Astrocyte (in vitro differentiated cells and primary cell): ENCODE results near the gene BTBD18. TPM values are rescaled to one million over a fixed set of nuclear protein-coding genes. Genes with fewer than 3 reads are reported as not detected.

Experiments used
- DNase-seq: peaks from one replicate; pipeline ENCODE4 v3.0.0-alpha.2; 2010; ENCODE audit warnings: low read depth
- FAIRE-seq: peaks from 2 replicates; lab custom pipeline; 2011; peaks lifted over from hg19 to GRCh38; lab: Jason Lieb, UNC
- H2AFZ ChIP-seq: 2 replicates; pipeline ENCODE4 v1.6.0; 2012; ENCODE audit warnings: low read depth, low read length, inconsistent platforms
- H3K27ac ChIP-seq: 2 replicates; pipeline ENCODE4 v1.5.1; 2011; ENCODE audit warnings: low read depth, low read length, inconsistent platforms
- H3K27me3 ChIP-seq: 2 replicates; pipeline ENCODE4 v1.6.0; 2011; ENCODE audit warnings: low read length, inconsistent platforms; ENCODE audit not compliant: insufficient read depth
- H3K36me3 ChIP-seq: 2 replicates; pipeline ENCODE4 v1.5.1; 2011; ENCODE audit warnings: low read length, inconsistent platforms; ENCODE audit not compliant: insufficient read depth
- H3K4me1 ChIP-seq: 2 replicates; pipeline ENCODE4 v1.5.1; 2011; ENCODE audit warnings: low read length, inconsistent platforms; ENCODE audit not compliant: insufficient read depth
- H3K4me2 ChIP-seq: 2 replicates; pipeline ENCODE4 v1.6.0; 2012; ENCODE audit warnings: low read length, inconsistent platforms
- H3K4me3 ChIP-seq: 2 replicates; pipeline ENCODE4 v1.5.1; 2011; ENCODE audit warnings: low read depth, mild to moderate bottlenecking, low read length, inconsistent platforms; ENCODE audit not compliant: insufficient read depth
- H3K79me2 ChIP-seq: 2 replicates; pipeline ENCODE4 v1.6.0; 2012; ENCODE audit warnings: mild to moderate bottlenecking, low read length, inconsistent platforms; ENCODE audit not compliant: insufficient read depth
- H3K9ac ChIP-seq: 2 replicates; pipeline ENCODE4 v1.6.0; 2012; ENCODE audit warnings: mild to moderate bottlenecking, low read length, inconsistent platforms
- H3K9me3 ChIP-seq: 2 replicates; pipeline ENCODE4 v1.5.1; 2012; ENCODE audit warnings: low read depth, mild to moderate bottlenecking, low read length, inconsistent platforms; ENCODE audit not compliant: insufficient read depth
- H4K20me1 ChIP-seq: 2 replicates; pipeline ENCODE4 v1.6.0; 2012; ENCODE audit warnings: low read length, inconsistent platforms; ENCODE audit not compliant: insufficient read depth
- H3K27ac Mint-ChIP-seq: one replicate; pipeline ENCODE4 v1.8.0; 2021; ENCODE audit warnings: mild to moderate bottlenecking, mixed read lengths; ENCODE audit not compliant: unreplicated experiment
- H3K27me3 Mint-ChIP-seq: one replicate; pipeline ENCODE4 v1.8.0; 2021; ENCODE audit warnings: low read depth, mixed read lengths; ENCODE audit not compliant: unreplicated experiment
- H3K36me3 Mint-ChIP-seq: one replicate; pipeline ENCODE4 v1.8.0; 2021; ENCODE audit warnings: low read depth, mixed read lengths; ENCODE audit not compliant: unreplicated experiment
- H3K4me1 Mint-ChIP-seq: one replicate; pipeline ENCODE4 v1.8.0; 2021; ENCODE audit warnings: low read depth, mixed read lengths; ENCODE audit not compliant: unreplicated experiment
- H3K4me3 Mint-ChIP-seq: one replicate; pipeline ENCODE4 v1.8.0; 2021; ENCODE audit warnings: mild to moderate bottlenecking, moderate library complexity, mixed read lengths; ENCODE audit not compliant: unreplicated experiment
- H3K9me3 Mint-ChIP-seq: one replicate; pipeline ENCODE4 v1.8.0; 2021; ENCODE audit warnings: mild to moderate bottlenecking, mixed read lengths; ENCODE audit not compliant: unreplicated experiment
- CTCF ChIP-seq: IDR thresholded peaks from 2 replicates; pipeline ENCODE4 v1.5.1; 2011; ENCODE audit warnings: low read depth, mild to moderate bottlenecking, inconsistent platforms, low read length, moderate library complexity; ENCODE audit not compliant: insufficient read depth
- EZH2 ChIP-seq: IDR thresholded peaks from 2 replicates; pipeline ENCODE4 v1.6.1; 2012; ENCODE audit warnings: mild to moderate bottlenecking, low read length, inconsistent platforms; ENCODE audit not compliant: insufficient read depth
- total RNA-seq: library from RNA; stranded (reverse); gene quantifications from 2 replicates; pipeline ENCODE4 v1.2.1, GENCODE V29; 2021

BTBD18 gene
- total RNA-seq, 1 donor from 2014 or later: not detected

DNA sequence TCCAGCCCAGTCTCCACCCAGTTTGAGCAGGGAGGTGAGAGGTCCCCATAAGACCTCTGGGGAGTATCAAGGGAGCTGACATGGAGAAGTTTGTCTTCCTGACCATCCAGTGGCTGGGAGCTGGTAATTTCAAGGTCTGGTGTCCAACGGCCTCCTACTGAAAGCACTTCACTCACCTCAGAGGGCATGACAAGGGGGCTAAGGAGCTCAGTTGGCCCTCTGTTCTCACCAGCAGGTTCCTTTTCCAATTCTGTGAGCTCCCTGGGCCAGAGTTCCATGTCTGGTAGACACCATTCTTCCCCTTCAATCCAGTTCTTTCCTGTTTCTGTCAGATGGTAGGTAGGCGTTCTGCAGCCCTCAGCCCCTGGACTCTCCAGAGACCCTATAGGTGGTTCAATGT, 7.3 kb downstream of the BTBD18 start:
- H3K36me3 ChIP-seq: peaks cover 14% of the 10 kb centered on the region
- no peak overlapping the region for H2AFZ ChIP-seq
- H3K9me3 ChIP-seq: no peaks in the 10 kb centered on the region
- no peaks in the 10 kb centered on the region for H3K27me3 Mint-ChIP-seq
- H3K4me2 ChIP-seq: no peak overlapping the region
- H3K9me3 Mint-ChIP-seq: no peaks in the 10 kb centered on the region
- H3K27me3 ChIP-seq: no peaks in the 10 kb centered on the region
- FAIRE-seq (no peak), DNase-seq (no peak)
- H3K79me2 ChIP-seq: peaks cover 30% of the 10 kb centered on the region
- no peak overlapping the region for H3K4me3 ChIP-seq
- no peak overlapping the region for H3K9ac ChIP-seq
- H3K36me3 Mint-ChIP-seq: peaks cover 22% of the 10 kb centered on the region
- no peak overlapping the region for H3K27ac Mint-ChIP-seq
- no peak overlapping the region for H3K4me3 Mint-ChIP-seq
- TF ChIP-seq CTCF (no peak), EZH2 (no peak)
- peaks cover 10% of the 10 kb centered on the region for H3K4me1 Mint-ChIP-seq
- H3K4me1 ChIP-seq: peaks cover 8% of the 10 kb centered on the region
- no peak overlapping the region for H3K27ac ChIP-seq
- H4K20me1 ChIP-seq: peaks cover 21% of the 10 kb centered on the region

GRCh38 chr11:57742087-57742452, 9.5 kb downstream of the BTBD18 start:
- Histone ChIP-seq H3K4me2 (peak overlapping the region; percentile 98), H3K9ac (peak overlapping the region; percentile 94), H4K20me1 (peaks cover 21% of the 10 kb centered on the region), H3K9me3 (no peaks in the 10 kb centered on the region), H2AFZ (peak overlapping the region; percentile 69), H3K79me2 (peaks cover 39% of the 10 kb centered on the region), H3K27ac (peak overlapping the region; percentile 69), H3K27me3 (no peaks in the 10 kb centered on the region), H3K4me1 (peaks cover 8% of the 10 kb centered on the region), H3K36me3 (peaks cover 35% of the 10 kb centered on the region), H3K4me3 (peak overlapping the region; percentile 90)
- Mint-ChIP-seq H3K4me3 (peak overlapping the region; percentile 99), H3K4me1 (peaks cover 10% of the 10 kb centered on the region), H3K27me3 (no peaks in the 10 kb centered on the region), H3K9me3 (no peaks in the 10 kb centered on the region), H3K27ac (peak overlapping the region; percentile 92), H3K36me3 (peaks cover 21% of the 10 kb centered on the region)
- FAIRE-seq (no peak), DNase-seq (no peak)
- no peak for TF ChIP-seq CTCF
- TF ChIP-seq EZH2: no peak

GRCh38 chr11:57741132-57742086, 10.2 kb downstream of the BTBD18 start, which contains the start of gene SELENOH:
Gene SELENOH, plus strand, starts transcription at chr11:57741491. Its CDS starts 105 bp downstream, at chr11:57741596.
- Mint-ChIP-seq H3K4me3 (peak within 1 kb of the TSS; percentile 99), H3K4me1 (peaks cover 10% of the 10 kb centered on the region), H3K27me3 (no peaks in the 10 kb centered on the region), H3K9me3 (no peaks in the 10 kb centered on the region), H3K36me3 (peaks cover 21% of the 10 kb centered on the region), H3K27ac (peak within 1 kb of the TSS; percentile 92)
- Histone ChIP-seq H3K27me3 (no peaks in the 10 kb centered on the region), H4K20me1 (peaks cover 22% of the 10 kb centered on the region), H3K9ac (peak within 1 kb of the TSS; percentile 94), H3K4me2 (peak within 1 kb of the TSS; percentile 98), H2AFZ (peak within 1 kb of the TSS; percentile 69), H3K4me1 (peaks cover 8% of the 10 kb centered on the region), H3K79me2 (peaks cover 40% of the 10 kb centered on the region), H3K36me3 (peaks cover 35% of the 10 kb centered on the region), H3K27ac (peak within 1 kb of the TSS; percentile 69), H3K4me3 (peak within 1 kb of the TSS; percentile 90), H3K9me3 (no peaks in the 10 kb centered on the region)
- no peak for TF ChIP-seq EZH2
- no peak for TF ChIP-seq CTCF
- FAIRE-seq (no peak), DNase-seq (peak; percentile 97)
